PC-3 (cell line): ENCODE measurements around the gene ZEB1. TPM values are rescaled to one million over a fixed set of nuclear protein-coding genes. Genes with fewer than 3 reads are reported as not detected.

ENCODE experiments used
- ATAC-seq: fragments of 200-7000 bp; cut with Tn5 transposase; 2 replicates; pipeline ENCODE4 v1.9.1; 2020; ENCODE audit warnings: mild to moderate bottlenecking, moderate library complexity
- Bru-seq: library from RNA; stranded (reverse); fragments of 400-500 nt; gene quantifications from one replicate; lab custom pipeline; 2021; lab: Mats Ljungman, UMichigan
- BruChase-seq, 2 experiments: library from RNA; stranded (reverse); fragments of 400-500 nt; gene quantifications; one replicate each; lab custom pipeline; 2021; lab: Mats Ljungman, UMichigan
- BruUV-seq: library from RNA; stranded (reverse); fragments of 400-500 nt; replicated peaks from 2 replicates; lab custom pipeline; 2021; lab: Mats Ljungman, UMichigan
- CTCF ChIA-PET: fragments of 300-600 bp; sonication (Branson Sonifier 250); formaldehyde crosslinking; loops from one replicate; lab custom pipeline; 2022; ENCODE audit warnings: antibody characterized with exemption; lab: Charles Lee
- POLR2A ChIA-PET: fragments of 300-600 bp; sonication (Branson Sonifier 250); formaldehyde crosslinking; loops from one replicate; lab custom pipeline; 2022; ENCODE audit warnings: antibody characterized with exemption; ENCODE audit not compliant: unreplicated experiment; lab: Charles Lee
- DNase-seq: peaks from one replicate; pipeline ENCODE4 v3.0.0-alpha.2; 2015
- H2AFZ ChIP-seq: fragments of 300-600 bp; sonication (generic); 2 replicates; pipeline ENCODE4 v1.6.0; 2016; ENCODE audit warnings: antibody characterized with exemption, low read length
- H3F3A ChIP-seq: fragments of 300-600 bp; sonication (generic); one replicate; pipeline ENCODE4 v1.6.0; 2017; ENCODE audit warnings: antibody characterized with exemption, low read length, control low read depth, mild to moderate bottlenecking; ENCODE audit not compliant: unreplicated experiment
- H3K27ac ChIP-seq: fragments of 300-600 bp; sonication (generic); 2 replicates; pipeline ENCODE4 v1.5.1; 2016; ENCODE audit warnings: mild to moderate bottlenecking, low read length
- H3K27me3 ChIP-seq: fragments of 300-600 bp; sonication (generic); 2 replicates; pipeline ENCODE4 v1.6.1; 2016; ENCODE audit warnings: low read length, mixed read lengths
- H3K36me3 ChIP-seq: fragments of 300-600 bp; sonication (generic); 2 replicates; pipeline ENCODE4 v1.6.1; 2016; ENCODE audit warnings: low read depth, mixed run types, low read length, mixed read lengths
- H3K4me1 ChIP-seq: fragments of 300-600 bp; sonication (generic); 2 replicates; pipeline ENCODE4 v1.5.1; 2016; ENCODE audit warnings: low read length; ENCODE audit not compliant: insufficient read depth
- H3K4me2 ChIP-seq: fragments of 300-600 bp; sonication (generic); 2 replicates; pipeline ENCODE4 v1.6.0; 2016; ENCODE audit warnings: low read length
- H3K4me3 ChIP-seq: fragments of 300-600 bp; sonication (generic); 2 replicates; pipeline ENCODE4 v1.5.1; 2016; ENCODE audit warnings: mild to moderate bottlenecking, low read length, mixed read lengths
- H3K79me2 ChIP-seq: fragments of 300-600 bp; sonication (generic); 2 replicates; pipeline ENCODE4 v1.6.1; 2017; ENCODE audit warnings: low read length, mixed read lengths
- H3K9ac ChIP-seq: fragments of 300-600 bp; sonication (generic); 2 replicates; pipeline ENCODE4 v1.6.0; 2016; ENCODE audit warnings: mild to moderate bottlenecking, low read length
- H3K9me2 ChIP-seq: fragments of 300-600 bp; sonication (generic); replicated peaks from 2 replicates; pipeline ENCODE4 v1.6.1; 2016; ENCODE audit warnings: mixed run types, low read length, mixed read lengths
- H3K9me3 ChIP-seq: fragments of 300-600 bp; sonication (generic); 2 replicates; pipeline ENCODE4 v1.6.1; 2016; ENCODE audit warnings: low read length, mixed read lengths
- H4K20me1 ChIP-seq: fragments of 300-600 bp; sonication (generic); 2 replicates; pipeline ENCODE4 v1.6.1; 2016; ENCODE audit warnings: low read length, mixed read lengths
- CTCF ChIP-seq: fragments of 300-600 bp; sonication (generic); conservative IDR thresholded peaks from 2 replicates; pipeline ENCODE4 v1.5.1; 2017; ENCODE audit warnings: antibody characterized with exemption, low read depth, mild to moderate bottlenecking, low read length
- EZH2 ChIP-seq: fragments of 300-600 bp; sonication (generic); IDR thresholded peaks from one replicate; pipeline ENCODE4 v1.6.1; 2017; ENCODE audit warnings: antibody characterized with exemption, mild to moderate bottlenecking, low read length; ENCODE audit not compliant: unreplicated experiment
- EZH2phosphoT487 ChIP-seq: fragments of 300-600 bp; sonication (generic); IDR thresholded peaks from 2 replicates; pipeline ENCODE4 v1.6.1; 2018; ENCODE audit warnings: mild to moderate bottlenecking, antibody characterized with exemption, low read length, borderline replicate concordance
- intact Hi-C: fragments of 100-400 bp; cut with micrococcal nuclease; formaldehyde crosslinking; loops from 2 replicates; pipeline ENCODE4 v1.9.0; 2023
- long read RNA-seq: library from polyadenylated mRNA; unstranded; transcript quantifications from one replicate; pipeline ENCODE4 v2.0.0, GENCODE V29; 2021; ENCODE audit not compliant: unreplicated experiment
- total RNA-seq: library from RNA; depleted of rRNA; stranded (reverse); fragments of >200 nt; gene quantifications from 2 replicates; pipeline ENCODE4 v1.2.3, GENCODE V29; 2014; rRNA removed

ZEB1 gene
- total RNA-seq (3.9 and 10.7 TPM in 2 replicates), Bru-seq, nascent RNA (percentile 76 among the genes with signal in this experiment), BruChase-seq, experiment 1, labeled RNA remaining after a 6-hour chase (percentile 65 among the genes with signal in this experiment), BruChase-seq, experiment 2, labeled RNA remaining after a 2-hour chase (percentile 76 among the genes with signal in this experiment)
- long read RNA-seq, full-length matches to known transcripts = 2 of 17 reads
- long read RNA-seq, partial matches to known transcripts = 13 of 17 reads
- long read RNA-seq, other reads (novel, unspliced or antisense) = 2 of 17 reads

GRCh38 chr10:31318854-31319601, at the start of gene ZEB1:
ZEB1 (plus strand) TSS chr10:31319216; CDS start chr10:31319235, 19 bp downstream.
- H3K9ac ChIP-seq = peak within 1 kb of the TSS; percentile 92
- H3K4me1 ChIP-seq = peaks cover 34% of the 10 kb centered on the region
- no peaks in the 10 kb centered on the region for H3K9me3 ChIP-seq
- intact Hi-C loops = loop anchor here (2.0 to 5.0 kb wide), 3 partner anchors 237 to 567 kb away; no protein-coding TSS in a partner anchor
- TF ChIP-seq EZH2phosphoT487 = no peak
- no peak for TF ChIP-seq EZH2
- TF ChIP-seq CTCF = no peak
- POLR2A ChIA-PET = interaction anchor here (0.6 kb wide), 1 partner anchor 583 kb away, joined by 4 read pairs; no protein-coding TSS in a partner anchor
- DNase-seq = peak; percentile 78
- no peaks in the 10 kb centered on the region for H4K20me1 ChIP-seq
- H3K4me2 ChIP-seq = peak within 1 kb of the TSS; percentile 96
- H3K4me3 ChIP-seq = peak within 1 kb of the TSS; percentile 96
- peaks cover 55% of the 10 kb centered on the region for H3K79me2 ChIP-seq
- no peaks in the 10 kb centered on the region for H3F3A ChIP-seq
- ATAC-seq = peak; percentile 50
- H3K27ac ChIP-seq = peak within 1 kb of the TSS; percentile 94
- BruUV-seq = no TSS peak
- H3K9me2 ChIP-seq = no peaks in the 10 kb centered on the region
- no peaks in the 10 kb centered on the region for H3K36me3 ChIP-seq
- no peaks in the 10 kb centered on the region for H3K27me3 ChIP-seq
- H2AFZ ChIP-seq = peak within 1 kb of the TSS; percentile 91
- CTCF ChIA-PET = no interaction called here

DNA sequence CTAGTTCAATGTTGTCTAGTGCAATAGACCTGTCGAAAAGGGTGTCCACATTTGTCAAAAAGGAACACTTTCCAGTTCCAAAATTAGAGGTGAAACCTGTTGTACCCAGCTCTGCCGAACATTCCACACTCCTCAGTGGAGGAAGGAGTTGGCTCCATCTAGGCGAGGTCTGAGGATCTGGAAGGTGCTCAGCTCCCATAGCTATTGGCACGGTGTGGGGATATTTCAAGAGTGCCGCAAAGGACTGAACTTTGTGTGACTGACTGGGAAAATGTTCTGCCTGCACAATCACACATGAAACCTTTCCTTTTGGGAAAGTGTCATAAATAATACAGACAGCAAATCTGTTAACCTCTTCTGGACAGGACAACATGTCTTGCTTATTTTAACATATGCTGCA, 48.1 kb upstream of the ZEB1 start:
- Histone ChIP-seq H3K9me3 (no peaks in the 10 kb centered on the region), H3K4me2 (no peak overlapping the region), H3K27ac (no peak overlapping the region), H3K9ac (no peak overlapping the region), H3F3A (no peaks in the 10 kb centered on the region), H3K4me1 (no peaks in the 10 kb centered on the region), H3K27me3 (no peaks in the 10 kb centered on the region), H4K20me1 (no peaks in the 10 kb centered on the region), H2AFZ (no peak overlapping the region), H3K9me2 (no peaks in the 10 kb centered on the region), H3K4me3 (no peak overlapping the region), H3K79me2 (no peaks in the 10 kb centered on the region), H3K36me3 (no peaks in the 10 kb centered on the region)
- DNase-seq = no peak
- POLR2A ChIA-PET = no interaction called here
- intact Hi-C loops = no loop called here
- TF ChIP-seq CTCF (no peak), EZH2phosphoT487 (no peak)
- ATAC-seq = no peak
- CTCF ChIA-PET = no interaction called here
- no TSS peak for BruUV-seq

- no peak for ATAC-seq
Measured at GRCh38 chr10:31272841-31273240, 46.2 kb upstream of the ZEB1 start.

More at GRCh38 chr10:31272841-31273240, 46.2 kb upstream of the ZEB1 start:
- H3K9me3 ChIP-seq = no peaks in the 10 kb centered on the region
- no peaks in the 10 kb centered on the region for H3K36me3 ChIP-seq
- TF ChIP-seq EZH2 = no peak
- no peak for TF ChIP-seq CTCF
- no peak for TF ChIP-seq EZH2phosphoT487
- no peaks in the 10 kb centered on the region for H3K9me2 ChIP-seq
- H3K9ac ChIP-seq = no peak overlapping the region
- no TSS peak for BruUV-seq
- no peak overlapping the region for H3K4me2 ChIP-seq
- no peak overlapping the region for H2AFZ ChIP-seq
- H4K20me1 ChIP-seq = no peaks in the 10 kb centered on the region
- POLR2A ChIA-PET = no interaction called here
- no peaks in the 10 kb centered on the region for H3K4me1 ChIP-seq
- no peak for DNase-seq
- intact Hi-C loops = no loop called here
- no peaks in the 10 kb centered on the region for H3F3A ChIP-seq
- no peaks in the 10 kb centered on the region for H3K27me3 ChIP-seq
- CTCF ChIA-PET = no interaction called here
- H3K79me2 ChIP-seq = no peaks in the 10 kb centered on the region
- no peak overlapping the region for H3K4me3 ChIP-seq
- H3K27ac ChIP-seq = no peak overlapping the region
